Activated T-cell treated with anti-CD3 and anti-CD28 coated beads, Interleukin-2, amount 50 U/mL, for 72 hours (primary cell): ENCODE data around the gene PAK5. TPM values are rescaled to one million over a fixed set of nuclear protein-coding genes. Genes with fewer than 3 reads are reported as not detected.
"Not testable (repeated sequence)": the region's sequence is repeated elsewhere in the genome, so short reads cannot be mapped to it uniquely, and the experiment has no call there.

ENCODE experiments used
- ATAC-seq, 2 donors: fragments of 150-1000 bp; cut with Tn5 transposase; replicated peaks in 1 of 2; 2 replicates each; pipeline ENCODE4 v1.10.0; 2021; ENCODE audit warnings: moderate library complexity in 2 of 2, mild to moderate bottlenecking in 1 of 2
- DNase-seq, 2 donors: peaks; one replicate each; pipeline ENCODE4 v3.0.0; 2021 to 2022; ENCODE audit warnings: mixed read lengths in 1 of 2
- H3K27ac Mint-ChIP-seq: one replicate; pipeline ENCODE4 v1.8.0; 2022; ENCODE audit warnings: mild to moderate bottlenecking, moderate library complexity, mixed read lengths
- H3K27me3 Mint-ChIP-seq: one replicate; pipeline ENCODE4 v1.8.0; 2022; ENCODE audit warnings: low read depth, mixed read lengths
- H3K36me3 Mint-ChIP-seq, 2 donors: one replicate each; pipeline ENCODE4 v1.8.0; 2022; ENCODE audit warnings: mixed read lengths in 2 of 2, mild to moderate bottlenecking in 1 of 2; ENCODE audit not compliant: insufficient read depth in 2 of 2
- H3K4me1 Mint-ChIP-seq: one replicate; pipeline ENCODE4 v1.8.0; 2022; ENCODE audit warnings: low read depth, mixed read lengths
- H3K4me3 Mint-ChIP-seq, 2 donors: one replicate each; pipeline ENCODE4 v1.8.0; 2022; ENCODE audit warnings: mild to moderate bottlenecking in 2 of 2, mixed read lengths in 2 of 2, moderate library complexity in 2 of 2
- H3K9me3 Mint-ChIP-seq, 2 donors: one replicate each; pipeline ENCODE4 v1.8.0; 2022; ENCODE audit warnings: mixed read lengths in 2 of 2
- total RNA-seq, 2 donors: library from RNA; stranded (reverse); gene quantifications; one replicate each; pipeline ENCODE4 v1.2.3, GENCODE V29; 2022

The PAK5 gene
- total RNA-seq, 2 donors from 2014 or later = not detected

DNA sequence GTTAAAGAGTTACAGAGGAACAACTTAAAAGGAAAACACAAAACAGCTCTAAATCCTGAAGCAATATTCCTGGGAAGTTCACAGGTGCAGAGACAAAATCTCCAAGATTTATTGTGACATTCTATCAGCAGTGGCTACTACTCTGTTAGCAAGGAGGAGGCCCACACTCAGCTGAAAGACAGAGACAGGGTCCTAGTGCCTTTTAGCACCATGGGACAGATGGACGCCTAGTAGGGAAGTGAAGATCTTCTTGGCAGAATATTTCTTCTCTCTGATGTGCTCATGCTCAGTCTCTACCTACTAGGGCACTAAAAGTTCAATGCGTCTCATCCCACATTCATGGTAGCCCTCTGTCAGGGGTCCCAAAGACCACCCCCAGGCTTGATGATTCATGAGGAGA, 191.1 kb downstream of the PAK5 start:
- Mint-ChIP-seq H3K4me3 (no peak overlapping the region), H3K27me3 (no peaks in the 10 kb centered on the region), H3K9me3 (no peaks in the 10 kb centered on the region), H3K4me1 (no peaks in the 10 kb centered on the region), H3K36me3 (no peaks in the 10 kb centered on the region), H3K27ac (no peak overlapping the region)
- DNase-seq (no peak), ATAC-seq (no peak)

DNA sequence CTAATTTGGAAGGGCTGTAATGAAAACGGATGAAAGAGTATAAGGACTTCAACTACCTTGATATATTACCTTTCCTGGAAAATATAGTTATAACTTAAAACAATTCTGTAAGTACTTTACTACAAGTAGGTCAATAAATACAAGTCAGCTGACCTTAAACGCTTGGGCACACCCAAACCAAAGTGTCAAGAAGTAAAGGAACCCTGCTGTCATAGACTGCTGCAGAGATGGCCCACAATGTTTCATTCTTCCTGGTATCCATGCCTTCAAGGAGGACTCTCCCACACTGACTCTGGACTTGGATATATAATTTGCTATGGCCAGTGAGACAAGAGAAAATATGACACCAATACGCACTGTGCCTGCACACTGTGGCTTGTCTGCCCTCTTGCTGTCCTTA, 192.5 kb downstream of the PAK5 start:
- H3K9me3 Mint-ChIP-seq = no peaks in the 10 kb centered on the region
- no peaks in the 10 kb centered on the region for H3K36me3 Mint-ChIP-seq
- H3K27me3 Mint-ChIP-seq = no peaks in the 10 kb centered on the region
- DNase-seq (no peak), ATAC-seq (no peak)
- H3K4me3 Mint-ChIP-seq = no peak overlapping the region
- no peaks in the 10 kb centered on the region for H3K4me1 Mint-ChIP-seq
- H3K27ac Mint-ChIP-seq = no peak overlapping the region

DNA sequence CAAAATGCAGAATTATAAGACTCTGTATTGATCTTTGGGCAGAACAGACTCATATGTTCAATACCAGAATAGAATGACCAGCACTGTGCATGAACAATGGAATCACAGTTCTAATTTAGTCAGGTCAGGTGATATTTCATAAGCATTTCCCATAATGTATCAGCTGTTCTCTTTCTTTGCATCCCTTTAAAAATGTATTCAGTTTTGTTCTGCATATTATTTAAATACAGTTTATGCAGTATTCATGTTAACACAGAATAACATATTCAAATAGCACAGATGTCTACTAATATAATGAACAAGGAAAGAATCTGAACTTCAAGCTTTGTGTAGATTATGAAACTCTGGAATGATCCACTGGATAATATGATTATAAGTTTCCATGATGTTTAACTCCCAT, 196.0 kb downstream of the PAK5 start:
- DNase-seq (no peak), ATAC-seq (no peak)
- no peaks in the 10 kb centered on the region for H3K27me3 Mint-ChIP-seq

DNA sequence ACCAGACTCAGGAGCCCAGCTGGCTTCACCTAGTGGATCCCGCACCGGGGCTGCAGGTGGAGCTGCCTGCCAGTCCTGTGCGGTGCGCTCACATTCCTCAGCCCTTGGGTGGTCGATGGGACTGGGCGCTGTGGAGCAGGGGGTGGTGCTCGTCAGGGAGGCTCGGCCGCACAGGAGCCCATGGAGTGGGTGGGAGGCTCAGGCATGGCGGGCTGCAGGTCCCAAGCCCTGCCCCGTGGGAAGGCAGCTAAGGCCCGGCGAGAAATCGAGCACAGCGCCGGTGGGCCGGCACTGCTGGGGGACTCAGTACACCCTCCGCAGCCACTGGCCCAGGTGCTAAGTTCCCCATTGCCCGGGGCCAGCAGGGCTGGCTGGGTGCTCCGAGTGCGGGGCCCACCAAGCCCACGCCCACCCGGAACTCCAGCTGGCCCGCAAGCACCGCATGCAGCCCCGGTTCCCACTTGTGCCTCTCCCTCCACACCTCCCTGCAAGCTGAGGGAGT, 197.3 kb downstream of the PAK5 start:
- H3K9me3 Mint-ChIP-seq, H3K27me3 Mint-ChIP-seq, ATAC-seq, DNase-seq, H3K36me3 Mint-ChIP-seq, H3K27ac Mint-ChIP-seq, H3K4me1 Mint-ChIP-seq, H3K4me3 Mint-ChIP-seq: not testable (repeated sequence)

More for the DNA sequence above, 196.0 kb downstream of the PAK5 start:
- Mint-ChIP-seq H3K9me3 (peaks cover 1 to 3% of the 10 kb centered on the region in 2 donors), H3K36me3 (no peaks in the 10 kb centered on the region), H3K4me3 (no peak overlapping the region), H3K4me1 (no peaks in the 10 kb centered on the region), H3K27ac (no peak overlapping the region)

DNA sequence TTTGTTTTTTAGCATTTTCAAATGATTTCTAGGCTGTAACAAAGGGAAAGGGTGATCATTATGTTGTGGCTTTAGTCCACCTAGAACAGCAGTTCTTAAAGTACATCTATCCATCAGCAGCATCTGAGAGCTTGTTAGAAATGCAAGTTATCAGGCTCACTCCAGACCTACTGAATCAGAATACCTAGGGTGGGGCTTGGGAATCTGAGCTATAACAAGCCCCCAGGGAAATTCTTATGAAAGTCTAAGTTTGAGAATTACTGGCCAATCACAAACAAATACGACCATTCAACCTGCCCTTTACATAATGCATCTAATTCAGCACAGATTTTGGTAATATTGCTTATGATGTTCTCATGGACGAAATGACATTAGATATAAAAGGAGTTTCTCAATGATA, 201.0 kb downstream of the PAK5 start:
- no peak overlapping the region for H3K4me3 Mint-ChIP-seq
- DNase-seq (no peak), ATAC-seq (no peak)
- H3K36me3 Mint-ChIP-seq = no peaks in the 10 kb centered on the region
- no peak overlapping the region for H3K27ac Mint-ChIP-seq
- peaks cover 3% of the 10 kb centered on the region in 2 donors for H3K9me3 Mint-ChIP-seq
- no peaks in the 10 kb centered on the region for H3K27me3 Mint-ChIP-seq
- no peaks in the 10 kb centered on the region for H3K4me1 Mint-ChIP-seq

DNA sequence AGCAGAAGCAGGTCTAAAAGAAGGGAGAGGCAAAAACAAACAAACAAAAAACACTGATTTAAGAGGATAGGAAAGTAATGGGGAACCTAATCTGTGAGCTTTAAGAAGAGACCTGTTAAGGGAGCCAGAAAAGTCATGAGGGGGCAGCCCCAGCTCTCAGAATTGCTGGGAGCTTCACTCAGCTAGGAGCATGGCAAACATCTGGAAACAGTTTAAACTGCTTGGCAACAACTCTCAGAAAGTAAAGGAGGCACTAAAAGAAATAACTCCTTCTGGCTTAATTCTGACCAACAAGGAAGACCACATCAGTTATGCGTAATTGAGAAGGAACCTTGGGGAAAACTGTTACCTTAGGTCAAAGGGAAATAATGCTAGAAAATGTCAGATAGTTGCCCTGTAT, 203.1 kb downstream of the PAK5 start:
- Mint-ChIP-seq H3K9me3 (peaks cover 3% of the 10 kb centered on the region in 2 donors), H3K4me1 (no peaks in the 10 kb centered on the region), H3K27me3 (no peaks in the 10 kb centered on the region), H3K4me3 (no peak overlapping the region), H3K27ac (no peak overlapping the region), H3K36me3 (no peaks in the 10 kb centered on the region)
- DNase-seq (no peak), ATAC-seq (no peak)

DNA sequence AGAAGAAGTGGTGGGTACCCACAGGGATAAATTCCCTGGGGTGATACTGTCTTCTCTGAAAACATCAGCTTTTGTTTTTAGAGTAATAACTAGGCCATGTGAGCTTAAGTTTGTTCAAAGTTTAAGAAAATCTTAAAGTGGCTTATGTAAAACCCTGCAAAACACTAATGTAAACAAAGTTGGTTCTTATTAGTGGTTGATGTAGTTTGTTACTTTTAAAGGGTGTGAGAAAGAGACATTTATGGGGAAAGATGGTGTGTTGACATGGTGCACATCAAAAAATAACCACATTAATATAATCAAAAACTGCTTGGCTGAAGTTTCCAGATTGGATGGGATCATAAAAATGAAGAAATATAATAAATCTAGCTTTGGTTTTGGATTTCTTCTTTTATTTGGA, 204.5 kb downstream of the PAK5 start:
- no peaks in the 10 kb centered on the region for H3K4me1 Mint-ChIP-seq
- no peaks in the 10 kb centered on the region for H3K27me3 Mint-ChIP-seq
- H3K9me3 Mint-ChIP-seq = peaks cover 0 to 2% of the 10 kb centered on the region in 2 donors
- H3K4me3 Mint-ChIP-seq = no peak overlapping the region
- ATAC-seq = no peak
- no peak for DNase-seq
- H3K36me3 Mint-ChIP-seq = no peaks in the 10 kb centered on the region
- H3K27ac Mint-ChIP-seq = no peak overlapping the region

DNA sequence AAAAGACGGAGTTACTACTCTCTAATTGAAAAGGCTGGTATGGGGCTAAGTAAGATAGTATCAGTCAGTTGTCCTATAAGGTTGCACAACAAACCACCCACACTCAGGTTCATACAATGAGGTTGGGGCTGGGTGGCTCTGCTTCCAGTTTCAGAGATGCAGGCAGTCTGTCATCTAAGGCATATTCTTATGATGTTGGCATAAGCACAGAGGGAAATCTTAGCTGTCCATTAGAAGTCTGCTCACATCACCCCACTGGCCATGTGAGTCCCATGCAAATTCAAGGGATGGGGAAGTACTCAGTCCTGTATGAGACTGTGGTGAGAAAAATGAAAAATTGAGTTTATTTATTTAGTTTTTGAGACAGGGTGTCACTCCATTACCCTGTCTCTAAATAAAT, 205.9 kb downstream of the PAK5 start:
- H3K9me3 Mint-ChIP-seq = peaks cover 0 to 2% of the 10 kb centered on the region in 2 donors
- H3K4me1 Mint-ChIP-seq = no peaks in the 10 kb centered on the region
- ATAC-seq = no peak

DNA sequence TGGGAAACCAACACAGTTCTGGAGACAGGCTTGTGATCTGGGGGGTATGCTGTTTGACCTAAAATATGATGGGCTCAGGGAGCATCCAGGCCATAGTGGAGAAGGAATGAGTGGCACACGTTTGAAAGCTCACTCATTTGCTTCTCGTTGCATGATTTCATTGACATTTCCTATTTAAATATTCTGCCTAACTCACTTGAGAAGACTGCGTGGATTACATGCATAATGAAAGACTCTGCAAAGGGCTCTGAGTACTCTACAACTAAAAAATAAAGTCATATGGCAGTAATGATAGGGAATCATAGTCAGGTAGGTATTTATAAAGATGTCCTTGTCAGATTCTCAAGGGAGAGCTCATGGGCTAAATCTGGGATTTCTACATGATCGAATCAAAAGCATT, 206.6 kb downstream of the PAK5 start:
- Mint-ChIP-seq H3K4me3 (no peak overlapping the region), H3K36me3 (no peaks in the 10 kb centered on the region), H3K27me3 (no peaks in the 10 kb centered on the region), H3K9me3 (peaks cover 0 to 2% of the 10 kb centered on the region in 2 donors), H3K27ac (no peak overlapping the region), H3K4me1 (no peaks in the 10 kb centered on the region)
- DNase-seq (no peak), ATAC-seq (no peak)

More for the DNA sequence above, 205.9 kb downstream of the PAK5 start:
- Mint-ChIP-seq H3K27me3 (no peaks in the 10 kb centered on the region), H3K4me3 (no peak overlapping the region), H3K27ac (no peak overlapping the region), H3K36me3 (no peaks in the 10 kb centered on the region)
- no peak for DNase-seq

DNA sequence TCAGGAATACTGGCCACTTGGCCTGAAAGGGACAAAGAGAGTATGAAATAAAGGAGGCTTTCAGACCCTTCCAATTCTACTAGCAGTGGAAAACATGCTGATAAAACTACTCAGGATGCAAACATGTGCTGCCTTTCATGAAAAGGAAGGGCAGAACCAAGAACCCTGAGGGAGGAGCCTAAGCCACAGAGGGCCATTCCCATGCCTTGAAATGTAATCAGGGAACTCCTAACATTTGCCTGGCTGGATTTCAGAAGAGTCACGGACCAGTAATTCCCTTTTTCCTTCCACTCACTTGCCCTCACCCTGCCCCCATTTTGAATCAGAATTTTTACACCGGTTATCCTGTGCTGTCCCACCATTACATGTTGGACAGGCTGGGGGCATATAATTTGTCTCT, 208.3 kb downstream of the PAK5 start:
- ATAC-seq (no peak), DNase-seq (no peak)
- Mint-ChIP-seq H3K4me1 (no peaks in the 10 kb centered on the region), H3K27me3 (no peaks in the 10 kb centered on the region), H3K27ac (no peak overlapping the region), H3K36me3 (no peaks in the 10 kb centered on the region), H3K4me3 (no peak overlapping the region), H3K9me3 (peaks cover 0 to 1% of the 10 kb centered on the region in 2 donors)

DNA sequence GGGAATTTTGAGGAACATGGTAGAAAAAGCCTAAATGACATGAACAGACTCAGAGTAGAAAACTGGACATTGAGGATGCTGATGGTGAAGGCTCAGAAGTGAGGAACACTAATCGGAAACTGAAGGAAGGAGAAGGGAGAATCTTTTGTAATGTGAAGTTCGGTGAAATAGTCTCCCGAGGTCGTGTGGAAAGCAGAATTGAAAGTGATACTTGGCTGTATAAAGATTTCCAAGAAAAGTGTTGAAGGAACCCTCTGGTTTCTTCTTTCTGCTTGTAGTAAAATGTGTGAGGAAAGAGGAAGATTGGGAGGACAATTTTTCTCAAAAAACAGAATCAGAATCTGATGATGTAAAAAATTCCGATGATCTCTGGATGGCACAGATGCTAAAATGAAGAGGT, 209.0 kb downstream of the PAK5 start:
- Mint-ChIP-seq H3K27ac (no peak overlapping the region), H3K4me1 (no peaks in the 10 kb centered on the region), H3K36me3 (no peaks in the 10 kb centered on the region), H3K27me3 (peaks cover 6% of the 10 kb centered on the region), H3K9me3 (no peaks in the 10 kb centered on the region), H3K4me3 (no peak overlapping the region)
- DNase-seq = no peak
- no peak for ATAC-seq

DNA sequence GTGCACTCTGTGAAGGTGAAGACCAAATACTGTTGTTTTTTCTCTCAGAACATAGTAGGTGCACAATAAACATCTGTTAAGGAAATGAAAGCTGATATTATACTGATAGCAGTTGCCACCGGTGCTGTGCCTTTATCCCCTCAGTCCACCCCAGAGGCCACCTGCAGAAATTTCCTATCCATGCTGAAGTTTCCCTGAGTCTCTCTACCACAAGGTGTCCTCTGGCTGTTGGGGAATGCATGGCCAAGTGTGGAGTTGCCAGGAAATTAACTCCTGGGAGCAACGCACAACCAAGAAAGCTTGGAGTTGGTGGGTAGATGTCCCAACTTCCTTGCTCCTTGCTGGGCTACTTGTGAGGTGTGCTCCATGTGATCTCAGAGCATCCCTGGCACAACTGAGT, 210.3 kb downstream of the PAK5 start:
- no peak for DNase-seq
- H3K27ac Mint-ChIP-seq = no peak overlapping the region
- no peaks in the 10 kb centered on the region for H3K9me3 Mint-ChIP-seq
- no peaks in the 10 kb centered on the region for H3K36me3 Mint-ChIP-seq
- no peak for ATAC-seq
- H3K4me1 Mint-ChIP-seq = no peaks in the 10 kb centered on the region
- H3K4me3 Mint-ChIP-seq = no peak overlapping the region
- peaks cover 10% of the 10 kb centered on the region for H3K27me3 Mint-ChIP-seq

DNA sequence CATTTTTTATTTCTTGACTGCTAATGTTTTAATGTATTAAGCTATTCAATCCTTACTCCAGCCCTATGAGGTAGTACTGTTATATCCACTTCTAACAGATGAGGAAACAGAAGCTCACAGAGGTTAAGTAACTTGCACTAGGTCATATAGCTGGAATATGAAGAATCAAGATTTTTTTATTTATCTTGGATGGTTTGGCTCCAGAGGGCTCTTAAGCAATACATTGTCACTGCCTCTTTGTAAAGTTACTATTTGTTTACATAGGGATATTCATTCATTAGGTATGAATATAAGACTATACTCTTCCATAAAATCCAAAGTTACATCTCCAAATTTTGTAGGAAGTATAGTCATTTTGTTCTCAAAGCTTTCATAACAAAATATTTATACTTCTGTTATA, 210.7 kb downstream of the PAK5 start:
- Mint-ChIP-seq H3K36me3 (no peaks in the 10 kb centered on the region), H3K27ac (no peak overlapping the region), H3K27me3 (peaks cover 10% of the 10 kb centered on the region), H3K4me3 (no peak overlapping the region), H3K4me1 (no peaks in the 10 kb centered on the region), H3K9me3 (no peaks in the 10 kb centered on the region)
- DNase-seq (no peak), ATAC-seq (no peak)

DNA sequence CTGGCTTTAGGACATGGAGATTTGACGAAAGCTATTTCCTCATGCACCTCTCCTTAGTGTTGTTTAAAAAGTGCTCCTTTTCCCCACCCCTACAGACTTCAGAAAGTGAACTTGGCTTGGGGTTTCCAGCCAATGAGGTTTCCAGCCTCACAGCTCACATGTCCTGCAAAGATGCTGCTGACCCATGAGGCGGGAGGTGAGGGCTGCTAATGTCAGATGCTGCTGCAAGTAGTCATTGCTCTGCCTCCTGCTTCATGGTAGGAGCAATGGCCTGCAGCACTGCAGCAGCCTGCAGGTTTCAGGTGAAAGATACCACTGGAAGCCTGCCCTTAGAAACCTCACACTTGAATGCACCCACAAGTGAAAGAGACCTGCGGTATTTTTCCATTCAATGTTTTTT, 211.7 kb downstream of the PAK5 start:
- Mint-ChIP-seq H3K36me3 (no peaks in the 10 kb centered on the region), H3K4me1 (no peaks in the 10 kb centered on the region), H3K27ac (no peak overlapping the region), H3K4me3 (no peak overlapping the region), H3K27me3 (peaks cover 10% of the 10 kb centered on the region), H3K9me3 (no peaks in the 10 kb centered on the region)
- no peak for DNase-seq
- no peak for ATAC-seq
